Kidney epithelial cell (primary cell): ENCODE data around the gene SCLT1. TPM values are rescaled to one million over a fixed set of nuclear protein-coding genes. Genes with fewer than 3 reads are reported as not detected.

Source experiments
- DNase-seq: peaks from one replicate; pipeline ENCODE4 v3.0.0-alpha.2; 2010; ENCODE audit warnings: low read depth
- H3K27me3 ChIP-seq: 2 replicates; pipeline ENCODE4 v1.6.0; 2011; ENCODE audit warnings: low read length; ENCODE audit not compliant: control insufficient read depth, insufficient read depth
- H3K36me3 ChIP-seq: 2 replicates; pipeline ENCODE4 v1.5.1; 2011; ENCODE audit warnings: low read length; ENCODE audit not compliant: control insufficient read depth, insufficient read depth
- H3K4me3 ChIP-seq: 2 replicates; pipeline ENCODE4 v1.5.1; 2011; ENCODE audit warnings: low read depth, mild to moderate bottlenecking, control low read depth, low read length
- CTCF ChIP-seq: IDR thresholded peaks from 2 replicates; pipeline ENCODE4 v1.5.1; 2011; ENCODE audit warnings: mild to moderate bottlenecking, moderate library complexity, low read length, control low read depth, inconsistent platforms; ENCODE audit not compliant: insufficient read depth, poor library complexity, severe bottlenecking
- total RNA-seq: library from RNA; depleted of rRNA; stranded (reverse); fragments of >200 nt; gene quantifications from 2 replicates; pipeline ENCODE4 v1.2.3, GENCODE V29; 2015

Gene SCLT1
- total RNA-seq, 1 donor from 2014 or later, result 6.5 TPM

DNA sequence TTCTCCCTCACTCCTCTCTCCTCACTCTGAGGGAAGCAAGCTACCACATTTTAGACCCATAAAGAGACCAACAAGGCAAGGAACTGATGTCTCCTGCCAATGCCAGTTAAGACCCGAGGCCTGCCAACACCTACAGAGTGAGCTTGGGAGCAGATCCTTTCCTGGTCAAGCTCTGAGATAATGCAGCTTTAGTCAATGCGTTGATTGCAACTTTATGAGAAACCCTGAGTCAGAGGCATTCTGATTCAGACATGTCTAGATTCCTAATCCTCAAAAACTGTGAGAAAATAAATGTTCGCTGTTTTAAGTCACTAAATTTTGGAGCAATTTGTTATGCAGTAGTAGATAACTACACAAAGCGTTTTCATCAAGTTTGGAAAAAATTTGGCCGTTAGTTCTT lies 168.4 kb downstream of the SCLT1 start:
- H3K36me3 ChIP-seq, result no peaks in the 10 kb centered on the region
- DNase-seq, result no peak
- no peaks in the 10 kb centered on the region for H3K27me3 ChIP-seq
- TF ChIP-seq CTCF, result no peak
- H3K4me3 ChIP-seq, result no peak overlapping the region

DNA sequence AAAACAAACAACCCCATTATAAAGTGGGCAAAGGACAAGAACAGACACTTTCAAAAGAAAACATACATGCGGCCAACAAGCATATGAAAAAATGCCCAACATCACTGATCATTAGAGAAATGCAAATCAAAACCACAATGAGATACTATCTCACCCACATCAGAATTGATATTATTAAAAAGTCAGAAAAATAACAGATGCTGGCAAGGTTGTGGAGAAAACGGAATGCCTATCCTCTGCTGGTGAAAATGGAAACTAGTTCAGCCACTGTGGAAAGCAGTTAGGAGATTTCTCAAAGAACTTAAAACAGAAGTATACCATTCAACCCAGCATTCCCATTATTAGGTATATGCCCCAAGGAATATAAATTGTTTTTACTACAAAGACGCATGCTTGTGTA lies 171.4 kb downstream of the SCLT1 start:
- no peak overlapping the region for H3K4me3 ChIP-seq
- no peaks in the 10 kb centered on the region for H3K27me3 ChIP-seq
- no peak for TF ChIP-seq CTCF
- no peak for DNase-seq
- no peaks in the 10 kb centered on the region for H3K36me3 ChIP-seq

GRCh38 chr4:128917781-128918180 lies 175.6 kb downstream of the SCLT1 start:
- no peak overlapping the region for H3K4me3 ChIP-seq
- no peak for DNase-seq
- no peaks in the 10 kb centered on the region for H3K27me3 ChIP-seq
- no peaks in the 10 kb centered on the region for H3K36me3 ChIP-seq
- TF ChIP-seq CTCF, result no peak

DNA sequence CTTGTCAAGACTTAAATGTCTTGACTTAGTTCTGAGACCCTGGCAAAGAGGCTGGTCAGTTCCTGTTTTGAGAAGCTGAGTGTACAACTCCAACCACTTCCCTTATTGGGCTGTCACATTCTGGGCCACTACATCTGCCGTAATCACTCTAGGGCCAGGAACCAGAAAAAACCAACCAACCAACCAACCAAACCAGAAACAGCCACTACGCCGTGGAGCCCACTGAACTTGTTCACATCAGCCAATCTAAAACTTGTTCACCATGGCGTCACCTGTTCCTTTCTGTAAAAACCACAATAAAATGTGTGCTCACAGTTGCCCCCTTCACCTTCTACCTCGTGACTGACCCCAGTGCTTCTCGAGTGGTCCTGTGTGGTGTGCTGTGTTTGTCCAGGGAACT lies 176.5 kb downstream of the SCLT1 start:
- Histone ChIP-seq H3K4me3 (no peak overlapping the region), H3K36me3 (no peaks in the 10 kb centered on the region), H3K27me3 (no peaks in the 10 kb centered on the region)
- DNase-seq, result no peak
- no peak for TF ChIP-seq CTCF

GRCh38 chr4:128915544-128915943 lies 177.8 kb downstream of the SCLT1 start:
- Histone ChIP-seq H3K27me3 (no peaks in the 10 kb centered on the region), H3K36me3 (no peaks in the 10 kb centered on the region), H3K4me3 (no peak overlapping the region)
- no peak for DNase-seq
- no peak for TF ChIP-seq CTCF

GRCh38 chr4:128913228-128913627 lies 180.1 kb downstream of the SCLT1 start:
- H3K36me3 ChIP-seq, result no peaks in the 10 kb centered on the region
- no peak for DNase-seq
- no peak for TF ChIP-seq CTCF
- H3K4me3 ChIP-seq, result no peak overlapping the region
- H3K27me3 ChIP-seq, result no peaks in the 10 kb centered on the region
